CD4-positive, alpha-beta T cell treated with Interferon alpha-2 for 1 hour (primary cell): ENCODE results near the gene ENTREP1.
"Not testable (repeated sequence)": the region's sequence is repeated elsewhere in the genome, so short reads cannot be mapped to it uniquely, and the experiment has no call there.

Source experiments
- DNase-seq, 2 donors: peaks; one replicate each; pipeline ENCODE4 v3.0.0-alpha.2; 2020 to 2022

The ENTREP1 gene

DNA sequence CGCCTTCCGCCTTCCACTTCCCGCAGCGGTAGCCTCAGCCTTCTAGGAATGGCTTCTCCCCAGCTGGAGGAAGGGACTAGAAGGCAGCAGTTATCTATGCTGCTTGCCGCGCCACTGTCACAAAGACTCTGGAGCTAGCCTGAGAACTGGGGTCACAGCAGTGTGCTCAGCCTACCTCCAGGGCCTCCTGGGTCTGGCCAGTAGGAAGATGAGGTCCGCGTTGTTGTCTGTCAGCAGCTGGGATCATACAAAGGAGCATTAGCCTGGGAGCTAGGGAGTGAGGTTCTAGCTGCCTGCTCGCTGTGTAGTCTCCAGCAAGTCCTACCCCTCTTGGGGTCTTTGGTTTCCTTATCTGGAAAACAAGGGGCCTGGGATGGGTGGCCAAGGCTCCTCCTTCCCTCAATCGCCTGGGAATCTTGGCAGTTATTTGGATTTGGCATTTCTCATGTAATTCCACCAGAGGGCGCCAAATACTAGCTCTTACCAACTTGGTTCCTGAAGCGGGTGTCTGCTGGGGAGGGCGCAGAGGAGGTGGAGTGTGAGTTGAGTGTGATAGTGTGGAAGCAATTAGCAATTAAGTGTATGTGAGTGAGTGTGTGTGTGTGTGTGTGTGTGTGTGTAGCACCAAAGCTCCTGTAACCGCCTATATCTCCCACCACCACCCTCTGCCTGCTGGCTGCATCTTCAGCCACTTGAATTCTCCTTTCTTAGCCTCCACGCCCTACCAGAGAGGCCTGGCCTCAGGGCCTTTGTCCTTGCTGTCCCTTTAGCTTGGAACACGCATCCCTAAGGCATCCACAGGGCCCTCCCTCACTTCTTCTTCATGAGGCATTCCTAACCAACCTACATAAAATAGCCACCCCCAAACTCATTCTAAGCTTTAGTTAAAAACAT, 97.1 kb downstream of the ENTREP1 start:
- peak; percentile 44 to 57 for DNase-seq

DNA sequence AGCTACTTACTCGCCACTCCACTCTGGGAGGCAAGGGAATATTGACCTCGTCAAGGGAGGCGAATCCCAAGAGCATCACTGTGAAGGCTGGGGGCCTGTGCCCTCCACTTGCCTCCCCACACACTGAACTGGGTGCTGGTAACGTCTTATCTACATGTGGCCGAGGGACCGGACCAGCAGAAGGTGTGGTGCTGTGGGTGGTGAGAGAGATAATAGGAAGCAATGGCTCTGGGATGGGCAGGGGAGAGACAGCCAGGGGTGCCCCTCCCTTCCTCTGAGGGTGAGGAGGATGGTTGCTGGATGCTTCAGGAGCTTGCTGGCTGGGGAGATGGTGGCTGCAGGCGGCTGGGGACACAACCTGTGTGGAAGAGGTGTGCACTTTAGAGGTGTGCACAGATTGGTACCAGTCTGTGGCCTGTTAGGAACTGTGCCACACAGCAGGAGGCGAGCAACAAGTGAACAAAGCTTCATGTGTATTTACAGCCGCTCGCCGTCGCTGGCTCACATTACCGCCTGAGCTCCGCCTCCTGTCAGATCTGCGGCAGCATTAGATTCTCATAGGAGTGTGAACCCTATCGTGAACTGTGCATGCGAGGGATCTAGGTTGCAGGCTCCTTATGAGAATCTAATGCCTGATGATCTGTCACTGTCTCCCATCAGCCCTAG, 100.3 kb downstream of the ENTREP1 start:
- no peak for DNase-seq

DNA sequence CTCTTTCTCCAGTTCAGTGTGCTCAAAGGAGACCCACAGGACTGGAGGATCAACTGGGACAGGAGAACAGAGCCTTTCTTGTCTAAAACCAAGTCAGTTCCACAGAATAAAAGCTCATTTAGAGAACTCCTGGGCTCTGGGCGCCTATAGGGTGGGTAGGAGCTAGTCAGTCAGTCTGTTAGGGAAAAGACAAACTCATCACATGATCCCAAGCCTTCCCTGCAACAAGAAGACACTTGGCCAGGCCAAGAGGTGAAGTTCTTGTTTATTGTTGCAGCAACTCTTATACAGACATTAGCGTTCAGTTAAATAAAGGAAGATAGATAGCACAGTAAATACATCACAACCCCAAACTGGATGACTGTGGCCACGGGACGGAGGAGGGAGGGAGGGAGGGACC, 102.3 kb downstream of the ENTREP1 start:
- no peak for DNase-seq

DNA sequence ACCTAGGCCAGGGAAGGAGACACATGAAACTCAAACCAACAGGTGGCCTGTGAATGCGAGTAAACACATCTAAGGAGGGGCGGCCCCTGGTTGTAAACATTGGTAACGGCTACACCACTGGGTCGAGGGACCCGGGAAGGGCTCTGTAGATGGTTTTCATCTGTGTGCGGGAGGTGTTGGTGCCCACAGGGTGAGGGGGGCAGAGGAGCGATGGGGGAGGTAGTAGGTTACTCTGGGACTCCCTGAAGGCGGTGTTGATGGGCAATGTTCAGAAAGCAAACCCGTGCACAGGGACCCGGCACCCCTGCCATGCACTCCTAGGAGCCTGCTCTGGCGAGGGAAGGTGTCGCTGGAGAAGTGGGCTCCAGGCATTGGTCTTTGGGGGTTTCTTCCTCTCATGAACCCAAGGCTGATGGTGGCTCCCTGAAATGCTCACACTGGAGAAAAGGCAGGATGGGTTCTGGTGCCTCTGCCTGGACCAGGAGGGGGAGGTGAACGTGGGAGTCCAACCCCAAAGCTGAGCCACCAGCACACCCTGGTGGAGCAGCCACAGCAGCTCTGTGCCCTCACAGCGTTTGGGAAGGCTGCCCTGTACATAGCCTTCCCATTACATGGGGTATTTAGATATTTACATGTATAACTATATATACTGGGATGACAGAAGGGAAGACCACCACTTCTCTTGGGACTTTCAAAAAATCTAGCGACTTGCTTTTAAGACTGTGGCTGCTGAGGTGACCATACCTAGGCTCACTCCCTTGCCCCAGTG, 103.2 kb downstream of the ENTREP1 start:
- DNase-seq: no peak

DNA sequence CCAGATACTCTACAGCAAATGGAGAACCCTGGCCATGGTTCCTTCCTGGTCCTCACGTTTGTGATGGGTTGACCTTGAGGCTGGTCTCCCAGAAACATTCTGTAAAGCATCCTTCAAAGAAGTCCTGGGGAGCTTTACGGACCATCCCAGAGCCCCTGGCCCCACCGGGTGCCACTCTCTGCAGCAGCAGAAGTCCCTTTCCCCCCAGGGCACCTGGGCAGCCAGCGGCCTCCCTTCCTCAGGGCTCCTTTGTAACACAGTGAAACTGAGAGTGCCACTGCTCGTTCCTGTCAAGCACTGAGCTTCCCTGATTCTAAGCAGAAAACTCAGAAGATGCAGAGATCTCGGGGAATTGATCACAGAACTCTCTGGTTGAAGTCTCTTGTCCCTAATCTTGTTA, 104.3 kb downstream of the ENTREP1 start:
- no peak for DNase-seq

DNA sequence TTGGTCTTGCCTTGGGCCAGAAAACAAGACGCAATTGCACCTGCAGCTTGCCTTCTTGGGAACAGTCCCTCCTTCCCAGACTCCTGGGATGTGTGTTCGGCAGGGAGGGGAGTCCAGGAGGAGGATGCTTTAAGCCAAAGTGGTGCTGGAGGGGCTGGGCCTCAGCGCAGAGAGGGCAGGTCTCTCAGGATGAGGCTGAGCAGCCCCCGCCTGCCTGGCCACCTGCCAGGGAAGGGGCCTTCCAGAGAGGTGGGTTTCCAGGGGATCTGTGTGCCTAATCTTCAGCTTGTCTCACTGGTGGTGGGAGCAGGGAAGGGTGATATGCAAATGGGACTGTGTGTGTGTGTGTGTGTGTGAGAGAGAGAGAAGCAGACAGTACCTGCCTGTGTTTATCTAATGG, 105.2 kb downstream of the ENTREP1 start:
- no peak for DNase-seq

DNA sequence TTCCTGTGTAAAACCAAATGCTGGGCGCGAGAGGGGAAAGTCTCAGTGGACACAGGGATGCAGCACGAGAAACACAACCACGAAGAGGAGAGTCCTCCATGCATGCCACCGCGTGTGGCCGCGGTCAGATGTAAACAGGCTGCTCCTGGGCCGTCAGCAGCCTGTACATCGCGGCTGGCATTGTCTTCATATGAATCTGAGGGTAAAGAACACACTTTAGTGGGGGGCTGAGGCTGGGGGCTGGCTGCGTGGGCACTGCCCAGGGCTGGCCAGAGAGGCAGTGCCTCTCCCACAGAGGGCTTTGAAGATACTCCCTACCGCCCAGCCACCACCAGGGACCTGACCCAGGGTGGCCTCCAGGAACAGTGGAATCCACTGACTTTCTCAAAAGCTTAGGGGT, 106.2 kb downstream of the ENTREP1 start:
- DNase-seq: no peak

DNA sequence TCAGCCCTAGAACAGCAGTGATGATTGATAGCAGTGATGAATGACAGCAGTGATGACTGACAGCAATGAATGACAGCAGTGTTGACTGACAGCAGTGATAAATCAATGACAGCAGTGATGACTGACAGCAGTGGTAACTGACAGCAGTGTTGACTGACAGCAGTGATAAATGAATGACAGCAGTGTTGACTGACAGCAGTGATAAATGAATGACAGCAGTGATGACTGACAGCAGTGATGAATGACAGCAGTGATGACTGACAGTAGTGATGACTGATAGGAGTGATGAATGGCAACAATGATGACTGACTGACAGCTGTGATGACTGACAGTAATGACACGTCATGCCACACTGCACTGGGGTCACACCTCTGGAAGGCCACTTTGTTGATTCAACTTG, 106.8 kb downstream of the ENTREP1 start:
- DNase-seq: no peak

DNA sequence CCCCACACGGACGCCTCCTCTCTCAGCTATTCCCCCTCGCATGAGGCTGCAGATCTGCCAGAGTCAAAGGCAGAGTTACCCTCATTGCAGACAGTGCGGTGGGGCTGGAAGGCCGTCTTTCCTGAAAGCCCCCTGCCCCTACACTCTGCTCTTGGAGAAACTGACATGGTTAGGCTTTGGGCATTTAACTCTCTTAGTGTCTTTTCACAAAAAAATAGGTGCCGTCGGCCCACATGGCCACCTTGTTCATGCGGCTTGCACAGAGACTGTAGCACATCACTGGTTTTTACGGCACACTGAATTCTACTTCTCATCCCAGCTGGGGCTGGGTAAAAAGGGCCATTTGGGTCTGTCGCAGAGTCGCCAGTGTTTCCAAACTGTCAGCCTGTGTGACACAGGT, 107.6 kb downstream of the ENTREP1 start:
- DNase-seq: no peak

DNA sequence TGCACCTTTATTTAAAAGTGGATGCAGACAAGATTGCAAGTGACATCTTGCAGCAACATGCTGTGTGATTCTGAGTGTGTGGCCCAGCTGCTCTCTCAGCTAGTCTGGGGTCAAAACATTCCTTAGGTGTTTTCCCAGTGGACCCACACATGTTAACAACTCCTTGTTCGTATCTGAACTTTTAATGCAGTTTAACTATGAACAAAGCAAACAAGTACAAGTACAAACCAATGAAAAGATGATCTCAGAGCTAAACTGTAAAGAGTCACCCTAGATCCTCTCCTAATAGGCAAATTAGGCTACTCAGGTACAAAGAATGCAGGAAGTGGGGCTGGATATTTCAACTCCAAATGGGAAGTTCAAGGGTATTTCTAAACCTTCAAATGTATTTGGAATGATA, 108.4 kb downstream of the ENTREP1 start:
- DNase-seq: no peak

DNA sequence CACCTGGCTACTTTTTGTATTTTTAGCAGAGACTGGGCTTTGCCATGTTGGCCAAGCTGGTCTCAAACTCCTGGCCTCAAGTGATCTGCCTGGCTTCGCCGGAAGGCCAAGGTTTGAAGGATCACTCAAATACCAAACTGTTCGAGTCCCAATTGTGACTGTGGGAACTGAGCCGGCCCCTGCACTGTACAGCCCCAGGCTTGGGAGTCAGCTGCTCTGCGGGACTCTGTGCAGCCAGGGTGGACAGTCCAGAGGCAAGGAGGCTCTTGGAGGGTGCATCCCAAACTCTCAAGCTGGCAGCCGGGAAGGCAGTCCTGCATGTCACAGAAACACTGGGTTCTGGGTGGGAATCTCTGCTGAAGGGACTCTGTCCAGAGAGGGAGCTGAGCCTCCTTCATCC, 109.0 kb downstream of the ENTREP1 start:
- no peak for DNase-seq

DNA sequence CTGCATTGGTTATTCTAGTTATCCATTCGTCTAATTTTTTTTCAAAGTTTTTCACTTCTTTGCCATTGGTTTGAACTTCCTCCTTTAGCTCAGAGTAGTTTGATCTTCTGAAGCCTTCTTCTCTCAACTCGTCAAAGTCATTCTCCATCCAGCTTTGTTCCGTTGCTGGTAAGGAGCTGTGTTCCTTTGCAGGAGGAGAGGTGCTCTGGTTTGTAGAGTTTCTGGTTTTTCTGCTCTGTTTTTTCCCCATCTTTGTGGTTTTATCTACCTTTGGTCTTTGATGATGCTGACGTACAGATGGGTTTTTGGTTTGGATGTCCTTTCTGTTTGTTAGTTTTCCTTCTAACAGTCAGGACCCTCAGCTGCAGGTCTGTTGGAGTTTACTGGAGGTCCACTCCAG, 114.6 kb downstream of the ENTREP1 start:
- not testable (repeated sequence) for DNase-seq

DNA sequence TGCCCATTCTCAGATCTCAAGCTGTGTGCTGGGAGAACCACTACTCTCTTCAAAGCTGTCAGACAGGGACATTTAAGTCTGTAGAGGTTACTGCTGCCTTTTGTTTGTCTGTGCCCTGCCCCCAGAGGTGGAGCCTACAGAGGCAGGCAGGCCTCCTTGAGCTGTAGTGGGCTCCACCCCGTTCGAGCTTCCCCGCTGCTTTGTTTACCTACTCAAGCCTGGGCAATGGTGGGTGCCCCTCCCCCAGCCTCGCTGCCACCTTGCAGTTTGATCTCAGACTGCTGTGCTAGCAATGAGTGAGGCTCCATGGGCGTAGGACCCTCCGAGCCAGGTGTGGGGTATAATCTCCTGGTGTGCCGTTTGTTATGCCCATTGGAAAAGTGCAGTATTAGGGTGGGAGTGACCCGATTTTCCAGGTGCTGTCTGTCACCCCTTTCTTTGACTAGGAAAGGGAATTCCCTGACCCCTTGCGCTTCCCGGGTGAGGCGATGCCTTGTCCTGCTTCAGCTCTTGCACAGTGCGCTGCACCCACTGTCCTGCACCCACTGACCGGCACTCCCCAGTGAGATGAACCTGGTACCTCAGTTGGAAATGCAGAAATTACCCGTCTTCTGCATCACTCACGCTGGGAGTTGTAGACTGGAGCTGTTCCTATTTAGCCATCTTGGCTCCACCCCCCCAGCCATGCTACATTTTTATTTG, 115.4 kb downstream of the ENTREP1 start:
- DNase-seq: peak; percentile 6 to 23
